ENCODE results near the gene TIGD7. TPM values are rescaled to one million over a fixed set of nuclear protein-coding genes. Genes with fewer than 3 reads are reported as not detected.
A peak's percentile ranks its signal among the peaks of the same experiment; 100 is the strongest.

Gene TIGD7
- total RNA-seq, 1 donor from 2014 or later, result 7.1 TPM

DNA sequence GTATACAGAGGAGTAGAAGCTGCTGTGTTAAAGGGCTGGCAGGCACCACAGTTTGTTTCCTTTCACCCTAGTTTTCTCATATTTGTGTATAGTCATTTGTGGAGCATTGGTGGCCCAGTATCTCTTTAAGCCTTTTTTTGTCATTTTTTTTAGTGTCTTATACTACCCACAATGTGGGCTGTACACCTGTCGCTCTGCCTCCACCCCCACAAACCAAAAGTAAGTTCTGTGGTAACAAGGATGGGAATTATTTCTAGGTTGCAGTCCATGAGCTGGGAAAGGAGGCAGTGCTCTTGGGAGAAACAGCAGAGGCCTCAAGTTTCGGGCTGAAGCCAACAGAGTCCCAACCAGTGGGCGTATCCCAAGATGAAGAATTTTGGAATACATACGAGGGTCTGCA lies 6.3 kb upstream of the TIGD7 start:
- TF ChIP-seq, protein P1, sequence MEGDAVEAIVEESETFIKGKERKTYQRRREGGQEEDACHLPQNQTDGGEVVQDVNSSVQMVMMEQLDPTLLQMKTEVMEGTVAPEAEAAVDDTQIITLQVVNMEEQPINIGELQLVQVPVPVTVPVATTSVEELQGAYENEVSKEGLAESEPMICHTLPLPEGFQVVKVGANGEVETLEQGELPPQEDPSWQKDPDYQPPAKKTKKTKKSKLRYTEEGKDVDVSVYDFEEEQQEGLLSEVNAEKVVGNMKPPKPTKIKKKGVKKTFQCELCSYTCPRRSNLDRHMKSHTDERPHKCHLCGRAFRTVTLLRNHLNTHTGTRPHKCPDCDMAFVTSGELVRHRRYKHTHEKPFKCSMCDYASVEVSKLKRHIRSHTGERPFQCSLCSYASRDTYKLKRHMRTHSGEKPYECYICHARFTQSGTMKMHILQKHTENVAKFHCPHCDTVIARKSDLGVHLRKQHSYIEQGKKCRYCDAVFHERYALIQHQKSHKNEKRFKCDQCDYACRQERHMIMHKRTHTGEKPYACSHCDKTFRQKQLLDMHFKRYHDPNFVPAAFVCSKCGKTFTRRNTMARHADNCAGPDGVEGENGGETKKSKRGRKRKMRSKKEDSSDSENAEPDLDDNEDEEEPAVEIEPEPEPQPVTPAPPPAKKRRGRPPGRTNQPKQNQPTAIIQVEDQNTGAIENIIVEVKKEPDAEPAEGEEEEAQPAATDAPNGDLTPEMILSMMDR (IDR thresholded peaks at IDR 0.05), result no peak
- Mint-ChIP-seq H3K27me3 (ENCODE audit: low read depth) (no peaks in the 10 kb centered on the region), H3K4me1 (ENCODE audit: low read depth) (no peaks in the 10 kb centered on the region), H3K4me3 (ENCODE audit: unreplicated experiment) (no peak overlapping the region), H3K27ac (ENCODE audit: unreplicated experiment) (no peak overlapping the region), H3K9me3 (ENCODE audit: low read depth) (peaks cover 74% of the 10 kb centered on the region), H3K36me3 (ENCODE audit: low read depth) (peaks cover 79% of the 10 kb centered on the region)
- DNase-seq (ENCODE audit: low spot score), result no peak

DNA sequence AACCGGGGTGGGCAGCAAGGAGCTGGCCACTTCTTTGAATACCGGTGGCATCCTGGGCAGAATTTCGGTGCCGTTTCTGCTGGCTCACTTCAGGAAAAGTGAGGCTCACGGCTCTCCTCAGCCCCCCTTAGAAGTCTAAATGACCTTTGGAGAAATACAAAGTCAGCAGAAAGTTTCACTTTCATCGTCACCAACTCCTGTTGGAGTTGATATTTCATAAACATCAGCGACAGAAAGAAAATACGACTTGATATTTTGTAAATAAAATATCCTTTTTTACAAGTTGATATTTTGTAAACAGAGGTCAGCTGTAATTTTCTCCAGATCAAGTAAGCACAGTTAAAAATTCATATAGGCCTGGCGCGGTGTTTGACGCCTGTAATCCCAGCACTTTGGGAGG lies 848 bp upstream of the TIGD7 start:
- H3K4me3 Mint-ChIP-seq (ENCODE audit: unreplicated experiment), result peak overlapping the region; percentile 75
- H3K4me1 Mint-ChIP-seq (ENCODE audit: low read depth), result peaks cover 14% of the 10 kb centered on the region
- no peak for DNase-seq (ENCODE audit: low spot score)
- H3K9me3 Mint-ChIP-seq (ENCODE audit: low read depth), result peaks cover 49% of the 10 kb centered on the region
- H3K27me3 Mint-ChIP-seq (ENCODE audit: low read depth), result no peaks in the 10 kb centered on the region
- H3K36me3 Mint-ChIP-seq (ENCODE audit: low read depth), result peaks cover 57% of the 10 kb centered on the region
- TF ChIP-seq, protein P1 (IDR thresholded peaks at IDR 0.05), result no peak
- H3K27ac Mint-ChIP-seq (ENCODE audit: unreplicated experiment), result peak overlapping the region; percentile 89

DNA sequence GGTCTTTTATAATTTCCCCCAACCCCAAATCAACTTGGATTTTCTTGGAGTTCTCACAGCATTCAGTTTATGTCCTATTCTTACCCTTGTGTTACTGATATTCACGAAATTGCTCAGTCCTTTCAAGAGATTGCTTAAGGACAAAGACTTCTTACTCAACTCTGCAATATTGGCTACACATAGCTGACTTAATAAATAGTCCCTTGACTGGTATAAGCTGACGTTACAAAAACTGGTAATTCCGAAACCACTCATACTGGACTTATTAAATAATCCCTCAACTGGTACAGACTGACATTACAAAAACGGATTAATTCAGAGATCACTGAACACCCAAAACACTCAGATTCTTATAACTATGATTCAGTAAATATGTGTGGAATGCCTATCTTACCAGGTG lies 860 bp downstream of the TIGD7 start:
- H3K36me3 Mint-ChIP-seq (ENCODE audit: low read depth), result peaks cover 62% of the 10 kb centered on the region
- peak overlapping the region; percentile 89 for H3K27ac Mint-ChIP-seq (ENCODE audit: unreplicated experiment)
- H3K27me3 Mint-ChIP-seq (ENCODE audit: low read depth), result no peaks in the 10 kb centered on the region
- H3K9me3 Mint-ChIP-seq (ENCODE audit: low read depth), result peaks cover 58% of the 10 kb centered on the region
- H3K4me3 Mint-ChIP-seq (ENCODE audit: unreplicated experiment), result peak overlapping the region; percentile 75
- TF ChIP-seq, protein P1 (IDR thresholded peaks at IDR 0.05), result no peak
- peaks cover 14% of the 10 kb centered on the region for H3K4me1 Mint-ChIP-seq (ENCODE audit: low read depth)
- no peak for DNase-seq (ENCODE audit: low spot score)

DNA sequence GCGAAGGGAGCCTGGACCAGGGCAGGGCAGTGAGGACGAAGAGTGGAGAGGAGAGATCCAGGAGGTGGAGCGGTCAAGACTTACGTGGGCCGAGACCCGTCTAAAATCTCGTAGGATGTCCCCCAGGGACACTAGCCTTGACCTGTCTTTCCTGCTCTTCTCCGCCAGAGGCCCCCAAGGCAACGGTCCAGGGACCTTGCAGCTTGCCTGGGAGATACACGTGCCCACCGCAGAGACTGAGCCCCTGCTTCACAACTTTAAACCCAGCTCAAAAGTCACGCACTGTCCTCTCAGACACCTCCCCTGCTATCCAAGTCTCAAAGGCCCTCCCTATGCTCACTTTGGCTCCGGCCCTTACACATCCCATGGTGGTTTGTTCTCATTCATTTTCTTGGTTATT lies 9.4 kb downstream of the TIGD7 start:
- TF ChIP-seq, protein P1 (IDR thresholded peaks at IDR 0.05), result no peak
- no peak overlapping the region for H3K4me3 Mint-ChIP-seq (ENCODE audit: unreplicated experiment)
- H3K4me1 Mint-ChIP-seq (ENCODE audit: low read depth), result no peaks in the 10 kb centered on the region
- H3K27me3 Mint-ChIP-seq (ENCODE audit: low read depth), result no peaks in the 10 kb centered on the region
- H3K27ac Mint-ChIP-seq (ENCODE audit: unreplicated experiment), result no peak overlapping the region
- DNase-seq (ENCODE audit: low spot score), result no peak
- peaks cover 73% of the 10 kb centered on the region for H3K9me3 Mint-ChIP-seq (ENCODE audit: low read depth)
- H3K36me3 Mint-ChIP-seq (ENCODE audit: low read depth), result peaks cover 74% of the 10 kb centered on the region

DNA sequence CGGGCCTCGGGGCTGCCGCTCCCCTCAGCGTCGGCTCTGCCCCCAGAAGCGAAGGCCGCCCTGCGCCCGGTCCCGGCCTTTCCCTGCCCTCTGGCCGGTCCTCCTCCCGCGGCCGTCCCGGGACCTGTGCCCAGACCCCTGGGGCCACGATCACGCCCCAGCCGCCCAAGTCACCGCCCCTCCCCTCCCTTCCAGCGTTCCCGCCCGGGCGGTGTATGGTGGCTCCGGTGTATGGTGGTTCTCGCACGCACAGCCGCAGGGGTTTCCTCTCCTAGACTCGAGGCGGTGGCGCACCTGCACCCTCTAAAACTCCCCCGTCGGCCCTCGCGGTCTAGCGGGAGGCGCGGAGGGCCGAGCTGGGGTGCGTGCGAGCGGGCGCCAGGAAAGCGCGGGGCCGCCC lies 10.0 kb downstream of the TIGD7 start:
- TF ChIP-seq, protein P1 (IDR thresholded peaks at IDR 0.05), result no peak
- no peak overlapping the region for H3K4me3 Mint-ChIP-seq (ENCODE audit: unreplicated experiment)
- no peaks in the 10 kb centered on the region for H3K4me1 Mint-ChIP-seq (ENCODE audit: low read depth)
- no peaks in the 10 kb centered on the region for H3K27me3 Mint-ChIP-seq (ENCODE audit: low read depth)
- DNase-seq (ENCODE audit: low spot score), result no peak
- H3K27ac Mint-ChIP-seq (ENCODE audit: unreplicated experiment), result no peak overlapping the region
- peaks cover 71% of the 10 kb centered on the region for H3K9me3 Mint-ChIP-seq (ENCODE audit: low read depth)
- peaks cover 74% of the 10 kb centered on the region for H3K36me3 Mint-ChIP-seq (ENCODE audit: low read depth)
